HG03457 (cell line): ENCODE results near the gene MARK1.

Experiments
- ATAC-seq: cut with Tn5 transposase; IDR thresholded peaks from one replicate; pipeline ENCODE4 v1.9.1; 2021; ENCODE audit warnings: moderate number of reproducible peaks; ENCODE audit not compliant: unreplicated experiment

Gene MARK1

DNA sequence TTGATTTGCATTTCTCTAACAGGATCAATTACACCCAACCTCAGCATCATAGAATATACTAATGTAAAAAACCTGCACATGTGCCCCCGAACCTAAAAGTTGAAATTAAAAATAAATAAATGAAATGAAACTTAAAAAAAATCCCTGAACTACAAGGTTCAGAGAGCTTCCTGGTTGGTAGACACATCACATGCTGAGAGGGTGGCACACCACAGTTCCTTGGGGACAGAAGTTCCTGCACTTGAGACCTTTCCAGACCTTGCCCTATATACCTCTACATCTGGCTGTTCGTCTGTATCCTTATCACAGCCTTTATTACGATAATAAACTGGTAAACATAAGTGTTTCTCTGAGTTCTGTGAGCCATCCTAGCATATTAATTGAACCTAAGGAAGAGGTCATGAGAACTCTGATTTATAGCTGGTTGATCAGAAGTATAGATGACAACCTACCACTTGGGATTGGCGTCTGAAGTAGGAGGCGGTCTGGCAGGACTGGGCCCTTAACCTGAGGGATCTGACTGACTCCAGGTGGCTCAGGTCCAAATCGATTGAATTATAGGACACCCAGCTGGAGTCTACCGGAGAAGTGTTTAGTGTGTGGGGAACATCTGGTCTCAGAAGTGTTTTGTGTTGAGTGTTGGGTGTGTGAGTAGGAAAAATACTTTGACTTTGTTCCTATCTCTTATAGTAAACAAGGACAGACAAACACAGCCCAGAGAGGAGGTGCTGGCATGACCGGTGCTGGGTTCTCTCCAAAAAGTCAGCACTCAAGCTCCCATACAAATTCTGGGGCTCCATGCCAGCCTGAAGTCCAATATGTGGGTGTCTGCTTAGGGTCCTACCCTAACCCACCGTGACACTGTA is 181.2 kb downstream of the MARK1 start:
- no peak for ATAC-seq

DNA sequence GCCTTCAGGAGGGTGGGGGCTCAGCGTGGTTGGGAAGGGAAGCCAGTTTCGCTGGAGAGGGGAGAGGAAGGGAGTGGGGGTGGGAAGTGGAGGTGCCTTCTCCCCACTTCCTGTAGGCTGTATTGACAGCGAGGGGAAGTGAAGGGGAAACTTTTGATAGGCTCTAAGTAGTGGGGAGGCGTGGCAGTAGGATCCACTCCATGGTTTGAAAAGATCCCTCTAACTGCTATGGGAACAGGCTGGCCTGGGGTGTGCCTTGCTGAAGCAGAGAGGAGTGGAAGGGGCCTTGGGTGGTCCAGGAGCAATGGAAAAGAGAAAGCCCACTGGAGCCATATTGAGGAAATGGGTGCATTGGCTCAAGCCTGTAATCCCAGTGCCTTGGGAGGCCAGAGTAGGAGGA is 182.4 kb downstream of the MARK1 start:
- ATAC-seq: no peak

DNA sequence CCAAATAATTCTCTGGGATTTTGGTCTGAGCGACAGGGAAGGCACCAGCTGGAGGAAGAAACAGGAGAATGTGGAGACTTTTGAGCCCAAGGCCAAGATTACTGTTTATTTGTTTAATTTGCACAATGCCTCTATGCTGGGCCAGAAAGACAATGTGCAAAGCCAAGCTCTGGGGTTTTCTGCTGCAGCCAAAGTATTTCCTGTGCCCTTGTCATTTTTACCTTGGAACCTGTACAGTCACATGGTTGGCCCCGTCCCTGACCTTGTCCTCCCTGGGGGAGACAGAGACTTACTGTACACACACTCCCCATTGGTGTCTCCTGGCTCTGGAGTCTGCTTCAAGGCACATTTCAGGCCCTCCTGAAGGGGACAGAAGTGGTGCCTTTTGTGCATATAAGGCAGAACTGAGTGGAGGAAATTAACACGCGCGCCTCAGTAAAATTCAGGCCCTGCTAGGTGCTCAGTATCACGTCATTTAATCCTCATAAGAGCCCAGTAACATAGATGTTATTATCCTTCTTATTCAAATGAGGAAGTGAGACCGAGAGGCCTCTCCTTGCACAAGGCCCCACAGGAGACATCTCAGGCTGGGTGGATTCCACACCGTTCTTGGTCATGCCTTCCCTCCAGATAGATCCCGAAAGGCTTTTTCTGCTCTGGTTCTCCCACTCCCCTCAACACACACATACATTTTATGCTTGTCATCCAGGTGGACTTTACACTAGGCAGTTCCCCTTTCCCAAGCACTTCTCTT is 183.3 kb downstream of the MARK1 start:
- peak; percentile 82 for ATAC-seq
